NCI-H128 (cell line): ENCODE results near the gene ZNF70.

Experiments
- DNase-seq: peaks from one replicate; lab custom pipeline; 2025; ENCODE audit not compliant: unreplicated experiment; lab: John Stamatoyannopoulos, UW

The ZNF70 gene

DNA sequence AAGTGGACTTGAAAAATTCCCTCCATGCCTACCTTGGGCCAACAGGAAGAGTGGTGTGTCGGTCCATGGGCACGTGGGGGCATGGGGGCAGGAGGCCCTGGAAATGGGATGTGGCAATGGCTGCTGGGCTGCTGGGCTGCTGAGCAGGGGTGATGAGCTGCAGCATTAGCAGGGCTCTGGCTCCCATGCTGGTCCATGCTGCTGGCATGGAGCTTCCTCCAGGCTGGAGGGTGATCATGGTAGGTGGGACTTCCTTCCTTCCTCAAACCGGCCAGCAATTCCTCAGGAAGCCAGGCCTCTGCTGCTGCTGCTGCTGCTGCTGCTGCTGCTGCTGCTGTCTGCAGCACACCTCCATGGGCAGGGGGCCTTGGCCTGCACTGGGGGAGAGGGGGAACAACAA, 55.8 kb downstream of the ZNF70 start:
- no peak for DNase-seq

DNA sequence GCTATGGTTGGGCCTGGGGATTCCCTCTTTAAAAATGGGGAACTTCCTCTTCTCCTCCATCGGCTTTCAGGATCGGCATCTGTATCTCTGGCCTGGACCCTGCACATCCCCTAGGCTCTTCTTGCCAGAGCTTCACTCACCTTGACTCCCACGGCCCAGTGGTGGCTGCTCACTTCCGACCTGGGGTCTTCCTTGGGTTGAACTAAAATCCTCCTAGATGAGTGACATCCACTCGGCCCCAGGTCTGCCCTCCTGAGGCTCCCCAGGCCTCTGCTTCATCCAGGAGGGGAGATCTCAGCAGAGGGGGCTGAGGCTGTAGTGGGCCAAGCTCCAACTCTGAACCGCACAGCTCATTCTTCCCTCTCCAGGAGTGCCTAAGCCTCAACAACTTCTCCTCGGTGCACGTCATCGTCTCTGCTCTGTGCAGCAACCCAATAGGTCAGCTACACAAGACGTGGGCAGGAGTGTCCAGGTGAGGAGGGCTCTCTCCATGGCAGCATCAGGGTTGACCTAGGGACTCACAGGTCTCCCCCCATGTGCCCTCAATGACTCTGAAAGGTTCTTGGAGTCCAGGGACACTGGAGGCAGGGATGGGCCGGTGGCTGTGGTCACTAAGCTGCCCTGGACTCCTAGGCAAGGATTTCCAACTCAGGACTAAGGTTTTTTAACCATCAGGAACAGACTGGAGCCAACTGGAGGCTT, 56.8 kb downstream of the ZNF70 start:
- DNase-seq: no peak

DNA sequence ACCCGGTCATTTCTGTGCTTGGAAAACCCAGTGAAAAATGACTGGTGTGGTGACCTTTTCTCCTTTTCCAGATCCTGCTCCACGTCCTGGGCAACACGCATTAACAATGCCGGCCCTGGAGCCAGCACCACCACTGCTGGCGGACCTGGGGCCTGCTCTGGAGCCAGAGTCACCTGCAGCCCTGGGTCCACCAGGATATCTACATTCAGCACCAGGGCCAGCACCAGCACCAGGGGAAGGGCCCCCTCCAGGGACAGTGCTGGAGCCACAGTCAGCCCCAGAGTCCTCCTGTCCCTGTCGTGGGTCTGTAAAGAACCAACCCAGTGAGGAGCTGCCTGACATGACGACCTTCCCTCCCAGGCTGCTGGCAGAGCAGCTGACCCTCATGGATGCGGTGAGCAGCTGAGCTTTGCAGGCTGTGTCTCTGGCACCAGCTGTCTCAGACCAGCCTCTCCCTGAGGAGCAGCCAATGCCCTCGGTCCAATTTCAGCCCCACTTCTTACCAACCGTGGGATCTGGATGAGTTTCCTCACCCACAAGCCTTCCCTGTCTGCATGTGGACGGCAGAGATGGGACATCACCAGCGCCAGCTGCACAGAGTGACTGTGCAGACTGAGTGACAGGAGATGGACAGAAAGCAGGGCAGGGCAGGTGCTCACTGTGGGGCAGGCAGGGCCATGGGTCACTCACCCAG, 58.2 kb downstream of the ZNF70 start:
- DNase-seq: no peak

DNA sequence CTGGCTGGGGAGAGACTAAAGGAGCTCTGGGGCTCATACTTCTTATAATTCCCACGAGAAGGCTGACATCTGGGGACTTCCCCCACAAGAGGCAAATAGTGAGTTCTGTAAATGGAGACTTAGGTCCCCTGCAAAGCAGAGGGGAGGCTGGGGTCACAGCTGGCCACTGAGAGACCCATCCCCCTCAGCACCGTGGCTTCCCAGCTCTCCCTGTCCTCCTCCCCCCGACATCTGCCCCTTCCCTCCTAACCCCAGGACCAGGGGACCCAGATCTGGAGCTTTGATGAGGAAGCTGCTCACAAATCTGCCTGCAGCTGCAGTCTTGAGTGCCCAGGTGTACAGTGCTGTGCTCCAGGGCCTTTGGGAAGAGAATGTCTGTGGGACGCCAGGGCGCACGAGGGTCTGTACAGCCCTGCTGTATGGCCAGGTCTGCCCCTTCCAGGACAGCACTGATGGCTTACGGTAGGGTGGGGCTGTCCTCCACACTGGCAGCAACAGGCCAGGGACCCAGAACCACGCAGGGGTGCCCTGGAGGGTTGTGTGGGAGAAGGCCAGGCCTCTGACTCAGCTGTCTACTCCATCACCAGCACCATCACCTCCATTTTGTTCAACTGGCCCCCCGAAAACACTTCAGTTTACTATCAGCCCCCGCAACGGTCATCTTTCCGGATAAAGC, 59.0 kb downstream of the ZNF70 start:
- DNase-seq: no peak

DNA sequence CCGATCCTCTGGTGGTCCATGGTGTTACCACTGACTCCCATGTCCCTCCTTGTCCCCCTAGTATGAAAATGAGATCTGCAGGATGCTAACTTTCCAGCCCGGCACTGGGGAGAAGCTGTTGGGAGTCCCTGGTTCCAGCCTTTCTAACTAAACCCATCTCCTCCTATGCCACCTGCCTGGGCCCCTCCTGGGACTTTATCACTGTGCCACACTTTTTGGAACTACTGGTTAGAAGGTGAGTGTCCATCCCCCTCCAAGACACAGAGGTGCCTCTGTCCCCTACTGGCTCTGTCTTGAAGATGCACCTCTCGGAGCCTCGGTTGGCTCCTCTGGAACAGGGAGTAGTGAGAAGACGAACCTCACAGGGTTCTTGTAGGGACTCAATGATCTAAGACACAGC, 60.2 kb downstream of the ZNF70 start, which contains the start of gene RGL4:
TSS of gene RGL4 (plus strand) at position 301 of the 400 bp plus-strand sequence. CDS start 1,018 bp downstream, outside the sequence.
- no peak for DNase-seq

DNA sequence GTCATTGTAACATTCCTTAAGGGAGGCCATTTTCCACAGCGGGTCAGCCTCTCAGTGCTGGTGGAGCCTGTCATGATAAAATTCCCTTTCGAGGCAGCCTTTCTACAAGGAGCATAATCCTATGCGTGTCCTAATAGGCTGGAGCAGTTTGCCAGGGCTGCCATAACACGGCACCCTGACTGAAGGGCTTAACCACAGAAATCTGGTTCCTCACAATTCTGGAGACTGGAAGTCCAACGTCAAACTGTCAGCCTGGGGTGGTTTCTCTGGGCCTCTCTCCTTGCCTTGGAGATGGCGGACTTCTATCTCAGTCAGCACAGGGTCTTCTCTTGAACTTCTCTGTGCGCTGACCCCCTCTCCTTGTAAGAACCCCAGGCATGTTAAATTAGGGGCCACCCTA, 61.5 kb downstream of the ZNF70 start:
- DNase-seq: no peak
